Inferior parietal cortex (tissue), 1 donor: Measurements from ENCODE around the gene ZFP36.

Source experiments
- DNase-seq: peaks from one replicate; pipeline ENCODE4 v3.0.0-alpha.2; 2016; ENCODE audit errors: extremely low spot score

ZFP36 gene

DNA sequence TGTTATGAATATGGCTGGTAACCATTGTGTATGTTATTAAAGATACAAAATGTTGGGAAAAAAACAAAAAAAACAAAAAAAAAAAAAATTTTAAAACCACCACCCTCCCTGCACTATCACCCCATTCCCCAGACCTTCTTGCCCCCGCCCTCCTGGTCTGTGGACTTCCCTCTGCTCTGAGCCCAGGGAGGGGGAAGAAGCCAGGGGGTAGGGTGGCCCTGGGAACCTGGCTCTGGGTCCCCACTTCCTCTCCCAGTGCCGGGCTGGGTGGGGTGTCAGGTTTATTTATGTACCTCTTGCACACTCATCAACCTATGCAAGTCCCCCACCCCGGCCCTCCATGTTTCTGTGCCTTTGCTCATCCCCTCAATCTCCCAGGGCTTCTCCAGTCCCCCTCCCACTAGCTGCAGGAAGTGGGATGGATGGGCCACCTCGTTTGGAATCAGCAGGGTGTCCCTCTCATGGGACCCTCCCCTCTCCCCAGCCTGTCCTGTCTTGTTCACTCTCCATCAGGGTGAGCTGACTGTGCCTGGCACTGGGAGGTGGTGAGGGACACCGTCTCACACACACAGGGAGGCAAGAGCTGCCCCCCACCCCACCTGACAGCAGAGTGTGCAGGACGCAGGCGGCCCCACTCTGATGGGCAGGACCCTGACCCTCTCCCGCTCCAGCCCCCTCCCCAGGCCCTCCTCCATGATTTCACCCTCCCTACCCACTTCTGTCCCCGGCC, 21.6 kb upstream of the ZFP36 start:
- no peak for DNase-seq

DNA sequence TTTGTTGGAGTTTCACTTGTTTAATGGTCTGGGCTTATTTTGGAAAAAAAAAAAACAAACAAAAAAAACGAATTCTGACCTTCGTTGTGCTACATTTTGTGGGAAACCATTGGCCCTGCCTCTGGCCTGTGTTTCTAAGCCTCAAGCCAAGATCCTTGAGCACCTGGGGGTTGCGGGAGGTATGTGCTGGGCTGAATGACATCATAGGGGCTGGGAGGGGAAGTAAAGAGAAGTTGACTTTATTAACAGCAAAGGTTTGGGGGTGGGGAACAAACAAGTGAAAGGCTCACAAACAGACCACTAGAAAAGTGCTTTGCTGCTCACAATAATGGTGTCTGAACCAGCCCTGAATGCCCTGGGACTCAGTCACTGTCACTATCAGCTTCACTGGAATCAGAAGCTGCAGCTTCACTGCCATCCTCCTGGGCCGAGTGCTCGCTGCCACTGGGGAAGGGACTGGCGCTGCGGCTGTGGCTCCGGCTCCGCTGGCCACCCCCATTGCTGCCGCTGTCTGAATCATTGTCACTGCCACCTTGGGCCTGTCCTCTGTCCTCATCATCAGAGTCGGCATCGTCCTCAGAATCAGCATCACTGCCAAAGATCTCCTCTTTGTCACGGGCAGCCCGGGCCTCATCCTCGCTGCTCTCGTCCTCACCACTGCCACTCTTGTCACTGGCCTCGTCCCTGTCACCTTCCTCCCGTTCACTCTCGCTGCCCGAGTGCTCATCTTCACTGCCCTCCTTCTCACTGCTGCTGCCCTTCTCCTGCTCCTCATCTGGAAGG, 20.8 kb upstream of the ZFP36 start:
- no peak for DNase-seq

DNA sequence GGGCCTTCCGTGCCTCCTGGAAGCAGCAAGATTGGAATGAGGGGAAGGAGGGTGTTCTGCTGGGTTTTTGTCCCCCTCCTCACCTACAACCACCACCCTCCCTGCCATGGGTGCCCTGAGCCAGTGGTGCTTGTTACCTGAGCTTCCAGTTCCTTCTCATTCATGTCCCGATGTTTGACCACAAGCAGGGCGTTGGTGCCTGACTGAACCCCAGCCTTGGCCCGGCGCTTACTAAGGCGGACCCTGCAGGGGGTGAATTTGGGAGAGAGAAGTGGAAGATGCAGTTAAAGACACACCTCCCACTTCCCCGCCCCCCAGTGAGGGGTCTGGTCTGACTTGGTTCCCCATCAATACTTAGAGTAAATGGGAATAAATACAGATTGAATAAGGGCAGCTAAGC, 20.1 kb upstream of the ZFP36 start:
- DNase-seq, result no peak

DNA sequence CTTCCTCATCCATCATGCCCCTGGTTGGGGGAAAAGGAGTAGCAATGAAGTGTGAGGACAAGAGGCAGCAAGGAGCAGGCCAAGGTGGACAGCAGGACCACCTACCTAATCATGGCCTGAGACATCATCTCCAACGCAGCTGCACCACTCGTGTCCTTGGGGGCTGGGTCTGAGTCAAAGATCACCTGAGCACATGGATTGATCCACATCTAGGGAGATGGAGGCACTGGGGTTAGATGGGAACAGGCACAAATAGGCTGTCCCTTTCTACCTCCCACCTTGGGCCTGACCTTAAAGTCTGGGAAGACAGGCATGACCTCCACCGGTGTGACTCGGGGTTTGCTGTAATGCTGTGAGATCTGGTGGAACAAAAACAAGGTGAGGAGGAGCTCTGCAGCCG, 18.0 kb upstream of the ZFP36 start:
- no peak for DNase-seq

DNA sequence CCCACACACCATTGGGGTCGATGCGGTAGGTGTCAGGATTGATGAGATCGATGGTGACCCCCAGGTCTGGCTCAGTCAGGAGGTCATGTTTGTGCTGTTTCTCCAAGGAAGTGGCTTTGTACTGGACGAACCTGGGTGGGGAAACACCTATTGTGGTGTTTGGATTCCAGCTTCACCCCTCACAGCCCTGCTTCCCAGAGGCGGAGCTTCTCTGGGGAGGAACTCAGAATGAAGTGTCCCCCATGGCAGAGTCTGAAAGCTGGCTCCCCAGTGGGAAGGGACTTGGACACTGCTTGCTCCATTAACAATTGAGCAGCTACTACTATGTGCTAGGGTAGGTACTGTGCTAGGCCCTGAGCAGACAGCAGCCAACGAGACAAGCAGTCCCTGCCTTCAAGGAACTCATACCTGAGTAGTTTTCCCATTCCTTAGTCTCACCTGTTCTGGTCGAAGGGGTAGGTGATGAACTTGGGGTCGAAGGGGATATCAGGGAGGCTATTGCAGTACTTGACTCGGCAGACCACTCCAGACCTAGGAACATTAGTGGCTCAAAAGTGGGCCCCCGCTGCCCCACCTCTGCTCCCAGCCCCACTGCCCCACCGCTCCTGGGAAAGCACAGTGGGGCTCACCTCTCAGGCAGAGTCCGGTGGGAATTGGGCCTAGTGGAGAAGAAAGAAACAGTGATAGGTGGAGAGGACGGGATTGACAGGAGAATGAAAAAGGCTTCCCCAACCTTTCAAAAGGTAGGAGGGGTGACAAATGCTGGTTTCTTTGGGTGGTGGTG, 16.8 kb upstream of the ZFP36 start:
- DNase-seq, result no peak

DNA sequence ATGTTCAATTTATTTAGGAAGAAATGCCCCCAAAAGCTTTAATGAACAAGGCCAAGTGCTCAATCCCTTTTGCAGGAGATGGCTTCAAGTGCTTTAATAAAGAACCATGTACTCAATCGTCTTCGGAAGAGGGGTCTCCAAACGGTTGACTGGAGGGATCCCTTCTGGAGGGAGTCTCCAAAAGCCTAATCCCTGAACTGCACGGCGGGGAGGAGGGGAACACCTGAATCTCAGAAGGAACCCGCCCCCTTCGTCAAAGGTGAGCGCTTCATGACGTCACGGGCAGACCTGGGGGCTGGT, 16.2 kb upstream of the ZFP36 start:
- no peak for DNase-seq

DNA sequence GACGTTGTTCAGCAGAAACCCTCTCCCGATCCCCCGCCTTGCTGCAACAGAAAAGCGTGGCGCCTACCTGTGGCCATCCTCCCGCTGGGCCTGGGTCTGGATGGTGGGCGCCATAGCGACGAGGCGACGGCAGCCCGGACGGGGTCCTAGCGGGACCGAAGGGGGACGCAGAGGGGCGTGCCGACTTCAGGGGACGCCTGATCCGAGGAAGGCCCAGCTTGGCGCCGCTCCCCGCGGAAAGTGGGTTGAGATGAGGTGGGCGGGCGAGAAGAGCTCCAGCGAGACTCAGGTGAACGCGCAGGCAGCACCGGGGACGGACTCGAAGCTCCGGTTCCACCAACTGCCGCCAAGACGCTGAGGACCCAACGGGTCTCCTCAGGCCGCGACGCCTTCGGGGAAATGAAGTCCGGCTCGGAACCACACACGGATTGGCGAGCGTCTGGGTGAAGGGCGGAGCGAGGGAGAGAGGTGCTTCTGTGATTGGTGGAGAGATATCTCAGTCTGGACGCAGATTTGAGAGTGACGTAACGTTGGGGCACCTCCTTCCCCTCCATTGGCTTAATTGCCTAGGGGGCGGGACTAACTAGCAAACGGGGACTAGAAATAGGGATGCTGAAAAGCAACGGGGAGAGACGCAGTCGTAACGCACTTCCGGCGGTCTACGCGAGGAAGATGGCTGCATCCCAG, 15.8 kb upstream of the ZFP36 start, which contains the start of the genes MED29 and PAF1:
Gene MED29, plus strand, starts transcription at position 628 of the 687 bp plus-strand sequence. Its CDS starts 45 bp downstream, at position 673.
Gene PAF1, minus strand, starts transcription at position 356 of the 687 bp plus-strand sequence. Its CDS starts 242 bp downstream, at position 114.
- DNase-seq, result peak; percentile 100

DNA sequence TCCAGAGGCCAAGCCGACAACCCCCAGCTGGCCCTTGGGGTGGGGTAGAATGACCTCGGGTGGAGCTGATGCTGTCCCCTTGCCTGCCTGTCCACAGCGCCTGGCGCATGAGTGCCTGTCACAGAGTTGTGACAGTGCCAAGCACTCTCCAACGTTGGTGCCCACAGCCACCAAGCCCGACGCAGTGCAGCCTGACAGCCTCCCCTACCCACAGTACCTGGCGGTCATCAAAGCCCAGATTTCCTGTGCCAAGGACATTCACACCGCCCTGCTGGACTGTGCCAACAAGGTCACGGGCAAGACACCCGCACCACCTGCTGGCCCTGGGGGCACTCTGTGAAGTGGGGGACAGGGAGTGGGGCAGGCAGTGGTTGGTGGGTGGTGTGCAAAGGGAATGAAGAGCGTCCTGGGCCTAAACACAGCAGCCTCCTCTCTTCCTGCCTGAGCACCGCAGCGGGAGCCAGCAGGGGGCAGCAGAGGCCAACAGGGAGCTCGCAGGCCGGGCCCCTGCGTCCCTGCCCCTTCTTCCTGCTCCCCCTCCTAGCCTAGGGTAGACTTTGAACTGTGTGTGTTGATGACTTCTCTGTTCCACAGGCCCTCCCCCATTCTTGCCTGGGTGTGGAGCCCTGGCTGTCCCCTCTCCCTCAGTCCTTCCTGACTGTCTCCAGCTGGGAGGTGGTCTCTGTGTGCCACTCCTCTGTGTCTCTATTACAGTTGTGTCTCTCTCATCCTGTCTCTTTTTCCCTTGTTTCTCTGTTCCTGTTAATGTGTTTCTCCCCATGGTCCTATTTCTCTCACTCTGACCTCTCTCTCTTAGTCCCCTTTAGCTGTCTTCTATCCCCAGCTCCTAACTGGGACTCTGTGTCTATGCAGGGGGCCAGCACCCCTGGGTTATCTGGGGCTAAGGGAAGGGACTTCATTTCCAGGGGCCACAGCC, 9.0 kb upstream of the ZFP36 start:
- DNase-seq, result peak; percentile 81

DNA sequence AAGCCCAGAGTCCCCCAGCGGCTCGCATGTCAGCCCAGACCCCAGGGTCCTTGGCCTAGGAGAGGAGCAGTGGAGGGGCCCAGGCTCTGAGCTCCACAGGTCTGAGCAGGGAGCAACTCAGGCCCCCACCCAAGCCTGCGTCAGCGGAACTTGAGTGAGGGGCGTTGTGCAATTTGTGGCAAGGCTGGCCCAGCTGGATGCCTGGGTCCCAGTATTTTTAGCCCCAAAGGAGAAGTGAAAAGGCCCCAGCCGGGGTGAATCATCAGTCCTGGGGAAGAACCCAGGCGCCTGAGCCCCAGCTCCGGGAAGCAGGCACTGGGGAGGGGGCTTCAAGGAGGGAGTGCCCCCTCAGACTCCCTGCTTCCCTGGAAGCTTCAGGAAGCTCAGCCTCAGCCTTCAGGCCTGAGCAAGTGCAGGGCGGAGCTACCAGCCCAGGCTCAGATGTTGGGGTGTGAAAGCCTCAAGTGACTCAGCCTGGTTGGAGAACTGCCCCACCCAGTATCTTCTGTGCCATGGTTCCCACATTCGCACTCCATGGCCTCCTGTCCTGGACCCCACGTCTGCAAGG, 8.3 kb upstream of the ZFP36 start:
- DNase-seq, result no peak

DNA sequence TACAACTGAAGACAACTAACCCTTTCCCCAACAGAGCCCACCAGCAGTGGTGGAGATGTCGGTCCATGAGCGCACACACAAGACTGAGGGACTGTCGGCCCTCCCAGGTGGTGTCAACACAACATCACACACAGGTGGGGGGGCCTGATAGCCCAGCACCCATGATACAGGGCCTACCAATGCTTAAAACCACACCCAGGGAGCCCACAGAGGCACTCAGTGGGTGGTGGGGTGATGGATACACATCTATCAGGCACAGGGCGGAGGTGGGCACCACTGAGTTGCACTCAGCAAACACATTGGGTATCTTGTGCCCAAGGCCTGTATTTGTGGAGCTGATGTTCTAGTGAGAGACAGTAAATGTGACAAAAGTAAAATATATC, 7.0 kb upstream of the ZFP36 start:
- no peak for DNase-seq

DNA sequence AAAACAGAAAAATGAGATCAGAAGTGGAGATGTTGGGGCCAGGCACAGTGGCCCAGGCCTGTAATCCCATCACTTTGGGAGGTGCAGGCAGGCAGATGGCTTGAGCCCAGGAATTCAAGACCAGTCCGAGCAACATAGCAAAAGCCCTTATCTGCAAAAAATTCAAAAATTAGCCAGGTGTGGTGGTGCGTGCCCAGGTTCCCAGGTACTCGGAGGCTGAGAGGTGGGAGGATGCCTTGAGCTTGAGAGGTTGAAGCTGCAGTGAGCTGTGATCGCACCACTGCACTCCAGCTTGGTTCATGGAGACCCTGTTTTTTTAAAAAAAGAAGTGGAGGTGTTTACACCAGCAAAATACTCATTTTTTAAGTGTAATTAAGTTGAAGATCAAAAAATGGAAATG, 6.6 kb upstream of the ZFP36 start:
- DNase-seq, result no peak

DNA sequence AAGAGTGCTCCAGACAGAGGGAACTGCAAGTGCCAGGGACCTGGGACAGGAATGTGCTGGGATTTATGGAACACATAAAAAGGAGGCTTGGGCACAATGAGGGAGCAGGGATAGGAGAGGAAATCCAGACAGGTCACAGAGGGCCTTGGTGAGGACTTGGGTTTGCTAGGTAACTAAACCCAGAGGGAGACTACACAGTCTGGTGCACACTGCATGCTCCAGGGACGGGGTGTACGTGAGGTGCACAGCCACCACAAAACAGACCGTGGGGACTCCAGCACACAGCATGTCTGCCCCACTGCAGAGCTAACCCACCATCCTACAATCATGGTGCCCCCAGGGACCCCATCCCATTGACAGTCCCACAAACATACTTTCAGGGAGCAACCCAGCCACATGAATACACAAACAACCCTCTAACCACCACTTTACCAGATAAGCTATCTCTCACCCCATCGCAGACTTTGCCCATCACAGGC, 5.5 kb upstream of the ZFP36 start:
- DNase-seq, result no peak

DNA sequence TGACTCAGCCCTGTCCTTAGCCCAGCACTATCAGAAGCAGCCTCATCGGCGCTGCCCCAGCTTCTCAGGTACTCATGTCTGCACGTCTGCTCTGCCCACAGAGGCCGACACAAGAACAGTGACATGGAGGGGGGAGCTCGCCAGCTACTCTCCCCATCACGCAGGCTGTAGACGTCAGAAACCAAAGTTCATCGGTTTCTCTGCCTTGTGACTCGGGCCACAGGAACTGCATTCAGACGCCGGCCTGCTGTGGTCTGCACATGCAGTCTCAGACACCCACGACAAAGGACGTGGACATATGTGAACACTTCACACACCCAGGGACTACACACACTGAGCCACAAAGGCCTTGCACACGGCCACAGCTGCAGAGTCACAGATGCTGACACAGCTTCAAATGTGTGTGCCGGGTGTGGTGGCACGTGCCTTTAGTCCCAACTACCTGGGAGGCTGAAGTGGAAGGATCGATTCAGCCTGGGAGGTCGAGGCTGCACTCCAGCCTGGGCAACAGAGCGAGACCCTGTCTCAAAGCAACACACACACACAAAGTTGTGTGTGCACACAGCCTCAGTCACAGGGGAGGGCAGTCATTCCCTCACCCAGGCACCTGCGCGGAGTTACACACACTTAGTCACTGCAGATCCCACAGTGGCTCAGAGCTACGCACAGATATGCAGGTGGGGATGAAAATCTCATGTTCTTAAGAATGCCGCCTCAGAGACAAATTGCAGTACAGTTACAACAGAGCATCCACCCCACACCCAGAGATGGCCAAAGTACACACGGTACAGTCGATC, 4.9 kb upstream of the ZFP36 start:
- DNase-seq, result no peak

DNA sequence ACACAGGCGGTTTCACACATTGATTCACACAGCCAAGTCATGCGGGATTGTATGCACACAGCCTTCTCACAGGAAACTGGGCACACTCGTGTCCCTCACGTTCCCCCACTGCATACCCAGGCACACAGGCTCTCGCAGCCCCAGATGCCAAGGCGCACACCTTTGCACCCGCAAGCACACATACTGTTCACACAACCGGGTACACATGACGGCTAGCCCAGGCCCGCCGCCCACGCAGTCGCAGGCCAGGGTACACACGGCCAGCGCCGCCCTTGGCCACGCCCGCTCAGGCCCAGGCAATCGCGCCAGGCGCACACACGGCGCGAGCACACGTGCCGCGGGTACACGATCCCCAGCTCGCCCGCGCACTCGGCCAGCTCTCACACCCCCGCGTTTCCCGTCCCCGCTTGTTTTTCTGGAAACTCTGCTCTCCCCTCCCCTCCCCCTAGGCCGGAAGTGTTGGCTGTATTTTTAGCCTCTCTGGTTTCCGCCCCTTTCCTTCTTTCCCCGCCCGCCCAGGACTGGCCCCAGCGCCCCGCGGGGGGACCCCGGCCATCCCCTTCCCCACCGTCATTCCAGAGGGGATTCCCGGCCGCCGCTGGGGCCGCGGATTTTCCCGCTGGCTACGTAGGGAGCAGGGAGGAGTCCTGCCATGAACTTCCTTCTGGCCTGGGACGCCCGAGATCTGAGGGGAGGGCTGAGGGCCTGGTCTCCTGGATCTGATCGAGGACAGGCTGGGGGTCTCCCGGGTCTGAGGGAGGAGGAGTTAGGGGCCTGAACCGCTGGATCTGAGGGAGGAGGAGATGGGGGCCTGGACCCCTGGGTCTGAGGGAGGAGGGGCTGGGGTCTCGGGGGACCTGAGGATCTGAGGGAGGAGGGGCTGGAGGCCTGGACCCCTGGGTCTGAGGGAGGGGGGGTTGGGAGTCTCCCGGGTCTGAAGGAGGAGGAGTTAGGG, 4.0 kb upstream of the ZFP36 start:
- DNase-seq, result peak; percentile 48

DNA sequence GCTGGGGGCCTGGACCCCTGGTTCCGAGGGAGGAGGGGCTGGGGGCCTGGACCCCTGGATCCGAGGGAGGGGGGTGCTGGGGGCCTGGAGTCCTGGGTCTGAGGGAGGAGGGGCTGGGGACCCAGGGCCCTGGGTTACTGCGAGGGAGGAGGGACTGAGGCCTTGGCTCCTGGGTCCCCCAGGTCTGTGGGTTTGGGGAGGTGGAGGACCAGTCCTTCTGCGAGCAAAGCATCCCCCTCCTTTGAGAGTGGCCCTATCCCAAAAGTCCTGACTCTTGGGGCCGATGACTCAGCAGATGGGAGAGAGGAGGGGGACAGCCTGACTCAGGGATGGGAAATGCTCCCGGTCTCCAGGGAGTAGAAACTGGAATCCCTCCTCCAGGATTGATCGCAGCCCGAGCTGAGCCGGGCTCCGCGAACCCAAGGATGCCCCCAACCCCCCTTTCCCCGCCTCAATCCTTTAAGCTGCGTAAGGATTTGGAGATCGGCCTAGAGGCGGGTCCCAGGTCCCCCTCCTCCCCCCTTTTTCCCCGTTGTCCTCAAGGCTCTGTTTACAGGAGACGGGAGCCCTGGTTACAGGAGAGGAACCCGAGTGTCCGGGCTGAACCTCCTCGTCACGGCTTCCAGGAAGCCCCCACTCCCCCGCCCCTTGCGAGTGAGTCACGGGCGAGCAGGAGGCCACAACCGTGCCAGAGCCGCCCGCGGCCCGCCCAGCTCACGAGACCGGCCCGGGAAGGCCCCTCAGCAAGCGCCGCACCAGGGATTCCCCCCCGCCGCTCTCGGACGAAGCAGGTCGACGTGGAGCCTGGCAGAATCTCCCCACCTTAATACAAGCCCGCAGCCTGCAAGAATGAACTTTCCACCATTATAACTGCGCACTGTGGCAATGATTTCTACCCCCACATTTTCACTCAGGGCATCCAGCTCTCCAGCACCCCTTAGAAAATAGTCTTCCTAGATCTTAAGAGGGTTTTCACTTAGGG, 3.0 kb upstream of the ZFP36 start:
- DNase-seq, result no peak

DNA sequence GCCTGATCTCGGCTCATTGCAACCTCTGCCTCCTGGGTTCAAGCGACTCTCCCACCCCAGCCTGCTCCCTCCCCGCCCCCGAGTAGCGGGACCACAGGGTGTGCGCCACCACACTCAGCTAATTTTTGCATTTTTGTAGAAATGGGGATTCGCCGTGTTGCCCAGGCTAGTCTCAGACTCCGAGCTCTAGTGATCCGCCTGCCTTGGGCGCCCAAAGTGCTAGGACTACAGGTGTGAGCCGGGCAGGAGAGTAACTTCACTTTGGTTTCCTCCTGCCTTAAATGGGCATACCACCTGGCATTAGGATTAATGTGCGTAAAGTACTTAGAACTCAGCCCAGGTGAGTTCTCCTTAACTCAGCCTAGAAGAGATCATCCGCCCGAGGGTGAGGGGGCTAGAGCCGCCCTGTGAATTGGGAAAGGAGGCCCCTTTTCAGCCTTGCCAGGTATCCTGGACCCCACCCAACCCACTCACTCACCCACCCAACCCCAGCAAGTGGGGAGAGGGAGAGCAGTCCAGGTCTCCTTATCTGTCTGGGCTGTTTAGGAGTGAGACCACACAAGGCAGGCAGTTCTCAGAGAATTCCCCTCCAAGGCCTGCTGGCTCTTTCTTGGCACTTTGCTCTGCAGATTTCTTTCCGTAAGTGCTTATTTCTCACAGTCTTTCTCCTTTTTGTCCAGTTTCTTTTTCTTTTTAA, 1.2 kb upstream of the ZFP36 start:
- DNase-seq, result no peak
